HepG2 (cell line): Measurements from ENCODE around the gene IP6K1. TPM values are rescaled to one million over a fixed set of nuclear protein-coding genes. Genes with fewer than 3 reads are reported as not detected.

Source experiments
- ARNT2 ChIP-seq: sonication (generic); formaldehyde crosslinking; IDR thresholded peaks from 2 replicates; pipeline ENCODE4 v1.8.0; 2022; ENCODE audit warnings: mild to moderate bottlenecking, low read depth, missing genetic modification reagents, moderate library complexity
- EEA1 ChIP-seq: sonication (generic); formaldehyde crosslinking; IDR thresholded peaks from 2 replicates; pipeline ENCODE4 v1.5.1; 2020; ENCODE audit warnings: mild to moderate bottlenecking, missing genetic modification reagents, borderline replicate concordance
- GLI4 ChIP-seq: sonication (generic); formaldehyde crosslinking; IDR thresholded peaks from 2 replicates; pipeline ENCODE4 v1.5.1; 2020; ENCODE audit warnings: missing genetic modification reagents, mild to moderate bottlenecking, moderate library complexity, borderline replicate concordance
- HDAC6 ChIP-seq: fragments of 200-600 bp; sonication (generic); IDR thresholded peaks from 2 replicates; pipeline ENCODE4 v1.7.0; 2017; ENCODE audit warnings: mild to moderate bottlenecking, antibody characterized with exemption, low read length, low read depth
- MAZ ChIP-seq, 2 experiments: sonication (generic) in 1 of 2; formaldehyde crosslinking in 1 of 2; IDR thresholded peaks; 2 replicates each; pipeline versions ENCODE4 v1.5.0 to v1.6.1; 2012 to 2020; ENCODE audit warnings: low read depth in 2 of 2, mild to moderate bottlenecking in 2 of 2, borderline replicate concordance in 1 of 2, improper control_type of control experiment in 1 of 2, low read length in 1 of 2, missing genetic modification reagents in 1 of 2, moderate library complexity in 1 of 2
- MEIS2 ChIP-seq: sonication (generic); formaldehyde crosslinking; IDR thresholded peaks from 2 replicates; pipeline ENCODE4 v1.9.0; 2021; ENCODE audit warnings: mild to moderate bottlenecking, missing genetic modification reagents
- NAIF1 ChIP-seq: sonication (generic); formaldehyde crosslinking; IDR thresholded peaks from 2 replicates; pipeline ENCODE4 v1.5.0; 2020; ENCODE audit warnings: mild to moderate bottlenecking, missing genetic modification reagents, borderline replicate concordance
- SMARCC2 ChIP-seq: fragments of 450-650 bp; IDR thresholded peaks from 2 replicates; pipeline ENCODE4 v1.6.1; 2017; ENCODE audit warnings: antibody characterized with exemption, mild to moderate bottlenecking
- SRSF4 ChIP-seq: fragments of 200-400 bp; formaldehyde crosslinking; IDR thresholded peaks from one replicate; pipeline ENCODE4 v1.6.1; 2018; ENCODE audit warnings: mild to moderate bottlenecking, low read depth, low read length, moderate library complexity; ENCODE audit not compliant: poor library complexity, severe bottlenecking
- SRSF9 ChIP-seq: fragments of 200-400 bp; formaldehyde crosslinking; IDR thresholded peaks from 2 replicates; pipeline ENCODE4 v1.6.1; 2018; ENCODE audit warnings: borderline replicate concordance, mild to moderate bottlenecking, low read depth, low read length; ENCODE audit not compliant: insufficient read depth, poor library complexity, severe bottlenecking
- TBX2 ChIP-seq: sonication (generic); formaldehyde crosslinking; IDR thresholded peaks from 2 replicates; pipeline ENCODE4 v1.5.0; 2020; ENCODE audit warnings: missing genetic modification reagents, mild to moderate bottlenecking, borderline replicate concordance
- ZBTB38 ChIP-seq: sonication (generic); formaldehyde crosslinking; IDR thresholded peaks from 2 replicates; pipeline ENCODE4 v1.5.1; 2020; ENCODE audit warnings: mild to moderate bottlenecking, missing genetic modification reagents
- ZBTB42 ChIP-seq: sonication (generic); formaldehyde crosslinking; IDR thresholded peaks from 2 replicates; pipeline ENCODE4 v1.5.0; 2020; ENCODE audit warnings: mild to moderate bottlenecking, missing genetic modification reagents
- ZFX ChIP-seq: sonication (generic); formaldehyde crosslinking; IDR thresholded peaks from 2 replicates; pipeline ENCODE4 v1.4.0; 2020; ENCODE audit warnings: mild to moderate bottlenecking, low read depth, missing genetic modification reagents, moderate library complexity
- ZFYVE20 ChIP-seq: sonication (generic); formaldehyde crosslinking; IDR thresholded peaks from 2 replicates; pipeline ENCODE4 v1.8.0; 2023; ENCODE audit warnings: low read depth, mild to moderate bottlenecking, moderate library complexity, missing genetic modification reagents, borderline replicate concordance
- ZNF142 ChIP-seq: sonication (generic); formaldehyde crosslinking; IDR thresholded peaks from 2 replicates; pipeline ENCODE4 v1.4.0; 2020; ENCODE audit warnings: missing genetic modification reagents
- ZNF503 ChIP-seq: sonication (generic); formaldehyde crosslinking; IDR thresholded peaks from 2 replicates; pipeline ENCODE4 v1.4.0; 2020; ENCODE audit warnings: missing genetic modification reagents
- ZNF546 ChIP-seq: sonication (generic); formaldehyde crosslinking; conservative IDR thresholded peaks from 2 replicates; pipeline ENCODE4 v1.8.1; 2023; ENCODE audit warnings: mild to moderate bottlenecking, missing genetic modification reagents
- ZNF652 ChIP-seq: IDR thresholded peaks from 2 replicates; pipeline ENCODE4 v1.6.1; 2016; ENCODE audit warnings: low read depth, borderline replicate concordance
- ZNF891 ChIP-seq: sonication (generic); formaldehyde crosslinking; IDR thresholded peaks from 2 replicates; pipeline ENCODE4 v1.5.0; 2020; ENCODE audit warnings: mild to moderate bottlenecking, missing genetic modification reagents
- polyA plus RNA-seq, 8 experiments: library from polyadenylated mRNA; depleted of rRNA in 3 of 8; stranded (reverse) in 7 of 8; unstranded in 1 of 8; fragments of >200 nt; fragmentation: Illumina TruSeq in 4 of 8; extraction: Trizol in 4 of 8; gene quantifications; 2 replicates each; pipeline versions ENCODE4 v1.2.1 to v1.2.3, GENCODE V29; 2011 to 2016; ENCODE audit warnings: low read depth in 4 of 8, missing spikeins in 1 of 8, mixed read lengths in 1 of 8; ENCODE audit not compliant: insufficient read depth in 1 of 8
- total RNA-seq, 5 experiments: library from RNA; depleted of rRNA; stranded (reverse); fragments of >200 nt; fragmentation: Illumina TruSeq; extraction: Trizol; gene quantifications; 2 replicates each; pipeline ENCODE4 v1.2.3, GENCODE V29; 2016; ENCODE audit warnings: low read depth in 1 of 5
- TF ChIP-seq, protein P1 (sequence below): sonication (generic); formaldehyde crosslinking; IDR thresholded peaks from 2 replicates; pipeline ENCODE4 v1.5.0; 2020; ENCODE audit warnings: missing genetic modification reagents

The IP6K1 gene
- total and polyA plus RNA-seq, 2 of the 13 experiments (the other 11 are each of a cell fraction or from before 2014, with no cell fraction given), result 17.7 to 29.7 TPM

DNA sequence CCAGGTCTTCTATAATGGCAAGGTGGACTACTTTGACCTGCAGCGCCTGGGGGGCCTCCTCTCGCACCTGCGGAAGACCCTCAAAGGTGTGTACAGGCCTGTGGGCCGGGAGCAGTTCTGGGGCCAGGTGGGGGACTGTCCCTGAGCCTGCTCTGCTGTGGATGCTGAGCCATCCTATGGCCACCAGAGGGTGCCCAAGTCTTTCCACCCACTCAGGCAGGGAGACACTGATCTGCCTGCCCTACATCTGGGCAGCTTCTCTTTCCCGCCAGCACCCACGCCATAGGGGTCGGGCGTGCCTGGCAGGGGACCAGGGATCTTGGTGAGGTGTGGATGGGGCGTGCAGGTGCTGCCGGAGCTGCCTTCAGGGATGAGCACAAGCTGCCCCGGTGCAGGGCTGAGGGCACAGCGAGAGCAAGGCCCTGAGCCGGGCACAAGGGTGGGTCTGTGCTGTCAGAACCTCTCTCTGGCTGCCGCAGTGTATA, 82.9 kb downstream of the IP6K1 start (continued):
- TF ChIP-seq ZNF142 (CRISPR knock-in tag) (no peak), TBX2 (CRISPR knock-in tag) (no peak), EEA1 (CRISPR knock-in tag) (no peak; the same call in 1 of the 2 replicates), NAIF1 (CRISPR knock-in tag) (no peak), MEIS2 (CRISPR knock-in tag) (peak; percentile 36; the same call in 1 of the 2 replicates), ZFX (CRISPR knock-in tag) (no peak), ZBTB38 (CRISPR knock-in tag) (peak; percentile 42; the same call in 1 of the 2 replicates), HDAC6 (no peak), GLI4 (CRISPR knock-in tag) (no peak; the same call in 1 of the 2 replicates), SMARCC2 (no peak), ZBTB42 (CRISPR knock-in tag) (no peak), ARNT2 (CRISPR knock-in tag) (no peak), ZNF546 (CRISPR knock-in tag) (no peak), SRSF9 (no peak), ZNF503 (no peak), MAZ (IDR thresholded peaks at IDR 0.05; ENCODE audit: borderline replicate concordance, low read depth, low read length) (no peak), MAZ (CRISPR knock-in tag; IDR thresholded peaks at IDR 0.05; ENCODE audit: low read depth) (no peak), ZNF891 (no peak), ZNF652 (no peak), ZFYVE20 (CRISPR knock-in tag) (no peak), SRSF4 (no peak)
- TF ChIP-seq, protein P1, sequence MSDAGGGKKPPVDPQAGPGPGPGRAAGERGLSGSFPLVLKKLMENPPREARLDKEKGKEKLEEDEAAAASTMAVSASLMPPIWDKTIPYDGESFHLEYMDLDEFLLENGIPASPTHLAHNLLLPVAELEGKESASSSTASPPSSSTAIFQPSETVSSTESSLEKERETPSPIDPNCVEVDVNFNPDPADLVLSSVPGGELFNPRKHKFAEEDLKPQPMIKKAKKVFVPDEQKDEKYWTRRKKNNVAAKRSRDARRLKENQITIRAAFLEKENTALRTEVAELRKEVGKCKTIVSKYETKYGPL (CRISPR knock-in tag), result no peak
